SK-N-SH (cell line): Measurements from ENCODE around the gene NT5M. TPM values are rescaled to one million over a fixed set of nuclear protein-coding genes. Genes with fewer than 3 reads are reported as not detected.

Source experiments
- CTCF ChIA-PET: fragments of 300-600, 350-600 bp; formaldehyde crosslinking; extraction: SDS; loops from one replicate; lab custom pipeline; 2021; lab: Yijun Ruan, JAX
- POLR2A ChIA-PET: fragments of 350-600 bp; sonication (Branson Sonifier 250); formaldehyde crosslinking; extraction: SDS; loops from one replicate; lab custom pipeline; 2020; ENCODE audit warnings: antibody characterized with exemption, inconsistent platforms; lab: Yijun Ruan, JAX
- DNase-seq: peaks from one replicate; pipeline ENCODE4 v3.0.0; 2012
- H2AFZ ChIP-seq: fragments of 200-600 bp; sonication (generic); 2 replicates; pipeline ENCODE4 v1.8.1; 2016; ENCODE audit warnings: antibody characterized with exemption, mild to moderate bottlenecking, low read depth
- H3F3A ChIP-seq: fragments of 200-600 bp; sonication (generic); replicated peaks from 2 replicates; pipeline ENCODE3; 2016; ENCODE audit warnings: antibody characterized with exemption, mild to moderate bottlenecking; ENCODE audit not compliant: insufficient read depth
- H3K27ac ChIP-seq, 2 experiments: fragments of 200-500 bp in 1 of 2; fragments of 200-600 bp in 1 of 2; sonication (Bioruptor generic) in 1 of 2; sonication (generic), shearing (Covaris generic) in 1 of 2; 2 replicates each; pipeline versions ENCODE4 v1.5.1 to v1.6.1; 2014 to 2016; ENCODE audit warnings: low read depth in 2 of 2, inconsistent platforms in 1 of 2, low read length in 1 of 2, mild to moderate bottlenecking in 1 of 2, mixed read lengths in 1 of 2
- H3K27me3 ChIP-seq: fragments of 200-600 bp; sonication (generic), shearing (Covaris generic); 2 replicates; pipeline ENCODE4 v1.6.1; 2016; ENCODE audit warnings: mixed run types; ENCODE audit not compliant: insufficient read depth
- H3K36me3 ChIP-seq, 2 experiments: fragments of 200-500 bp in 1 of 2; fragments of 200-600 bp in 1 of 2; sonication (Bioruptor generic) in 1 of 2; sonication (generic) in 1 of 2; replicated peaks in 1 of 2; 2 replicates each; pipeline versions ENCODE3 to v1.5.1; 2014 to 2016; ENCODE audit warnings: low read length in 1 of 2, mild to moderate bottlenecking in 1 of 2; ENCODE audit not compliant: insufficient read depth in 2 of 2, control insufficient read depth in 1 of 2
- H3K4me1 ChIP-seq, 2 experiments: fragments of 200-500 bp in 1 of 2; fragments of 200-600 bp in 1 of 2; sonication (Bioruptor generic) in 1 of 2; sonication (generic), shearing (Covaris generic) in 1 of 2; 2 replicates each; pipeline versions ENCODE4 v1.5.1 to v1.6.1; 2014 to 2016; ENCODE audit warnings: low read depth in 1 of 2, low read length in 1 of 2, mixed run types in 1 of 2; ENCODE audit not compliant: insufficient read depth in 2 of 2, control insufficient read depth in 1 of 2
- H3K4me2 ChIP-seq: fragments of 200-600 bp; sonication (generic), shearing (Covaris generic); 2 replicates; pipeline ENCODE4 v1.6.1; 2017; ENCODE audit warnings: mixed run types
- H3K4me3 ChIP-seq, 2 experiments: fragments of 200-500 bp in 1 of 2; fragments of 200-600 bp in 1 of 2; sonication (Bioruptor generic) in 1 of 2; sonication (generic), shearing (Covaris generic) in 1 of 2; 2 replicates each; pipeline versions ENCODE4 v1.5.1 to v1.8.1; 2014 to 2016; ENCODE audit warnings: low read depth in 2 of 2, inconsistent platforms in 1 of 2, low read length in 1 of 2, mild to moderate bottlenecking in 1 of 2, mixed read lengths in 1 of 2, moderate library complexity in 1 of 2
- H3K79me2 ChIP-seq: fragments of 200-600 bp; sonication (generic); 2 replicates; pipeline ENCODE4 v1.8.1; 2017; ENCODE audit warnings: mild to moderate bottlenecking; ENCODE audit not compliant: insufficient read depth
- H3K9ac ChIP-seq: fragments of 200-600 bp; sonication (generic); 2 replicates; pipeline ENCODE4 v1.6.1; 2017; ENCODE audit warnings: mixed run types
- H3K9me2 ChIP-seq: fragments of 200-600 bp; sonication (generic); 2 replicates; pipeline ENCODE4 v1.6.1; 2017; ENCODE audit warnings: mixed run types
- H3K9me3 ChIP-seq: fragments of 200-600 bp; sonication (generic); 2 replicates; pipeline ENCODE4 v1.6.1; 2017; ENCODE audit warnings: mixed run types, mild to moderate bottlenecking, moderate library complexity
- H4K20me1 ChIP-seq: fragments of 200-600 bp; sonication (generic); 2 replicates; pipeline ENCODE4 v1.6.1; 2017; ENCODE audit warnings: mild to moderate bottlenecking, mixed run types; ENCODE audit not compliant: insufficient read depth
- EP300 ChIP-seq, 2 experiments: IDR thresholded peaks; 2 replicates each; pipeline versions ENCODE4 v1.4.0 to v1.6.1; 2012; ENCODE audit warnings: borderline replicate concordance in 1 of 2, low read depth in 1 of 2, low read length in 1 of 2
- FOSL2 ChIP-seq: IDR thresholded peaks from 2 replicates; pipeline ENCODE4 v1.4.0; 2012; ENCODE audit warnings: low read depth, mild to moderate bottlenecking, moderate library complexity, borderline replicate concordance
- GATA2 ChIP-seq: sonication (generic); formaldehyde crosslinking; IDR thresholded peaks from 2 replicates; pipeline ENCODE4 v1.5.0; 2020; ENCODE audit warnings: mild to moderate bottlenecking, missing genetic modification reagents
- IRF3 ChIP-seq: fragments of 150-350 bp; IDR thresholded peaks from 2 replicates; pipeline ENCODE4 v1.6.1; 2016; ENCODE audit warnings: mild to moderate bottlenecking, low read depth, low read length
- NFIC ChIP-seq: IDR thresholded peaks from 2 replicates; pipeline ENCODE4 v1.4.0; 2012; ENCODE audit warnings: borderline replicate concordance
- NRF1 ChIP-seq: IDR thresholded peaks from 2 replicates; pipeline ENCODE4 v1.6.1; 2012; ENCODE audit warnings: low read depth, mild to moderate bottlenecking, low read length
- RAD21 ChIP-seq: IDR thresholded peaks from 2 replicates; pipeline ENCODE4 v1.6.1; 2012; ENCODE audit warnings: mild to moderate bottlenecking, low read length
- REST ChIP-seq: IDR thresholded peaks from 2 replicates; pipeline ENCODE4 v1.6.1; 2012; ENCODE audit warnings: mild to moderate bottlenecking, low read depth, low read length, moderate library complexity
- RXRA ChIP-seq: IDR thresholded peaks from 2 replicates; pipeline ENCODE4 v1.4.0; 2012; ENCODE audit warnings: low read depth, mild to moderate bottlenecking, borderline replicate concordance
- SIN3A ChIP-seq: IDR thresholded peaks from 2 replicates; pipeline ENCODE4 v1.6.1; 2012; ENCODE audit warnings: low read depth, mild to moderate bottlenecking, low read length, moderate library complexity, borderline replicate concordance
- TEAD4 ChIP-seq: IDR thresholded peaks from 2 replicates; pipeline ENCODE4 v1.4.0; 2012; ENCODE audit warnings: mild to moderate bottlenecking, borderline replicate concordance; ENCODE audit not compliant: insufficient read depth
- USF1 ChIP-seq: IDR thresholded peaks from 2 replicates; pipeline ENCODE4 v1.4.0; 2012; ENCODE audit warnings: low read depth, borderline replicate concordance
- USF2 ChIP-seq: fragments of 150-350 bp; IDR thresholded peaks from 2 replicates; pipeline ENCODE4 v1.6.1; 2017; ENCODE audit warnings: antibody characterized with exemption, low read length, low read depth, borderline replicate concordance
- YY1 ChIP-seq: IDR thresholded peaks from 2 replicates; pipeline ENCODE4 v1.4.0; 2012; ENCODE audit warnings: low read depth, mild to moderate bottlenecking
- WGBS: methylation state at CpG from one replicate; pipeline ENCODE4 v1.1.6; 2017; ENCODE audit warnings: low lambda C conversion rate; 5-methylcytosine and 5-hydroxymethylcytosine counted together
- polyA plus RNA-seq, 3 experiments: library from polyadenylated mRNA; depleted of rRNA; stranded (reverse); fragments of >200 nt; gene quantifications; 2 replicates each; pipeline ENCODE4 v1.2.3, GENCODE V29; 2012
- TF ChIP-seq, protein P1 (sequence below): IDR thresholded peaks from 2 replicates; pipeline ENCODE4 v1.4.0; 2012; ENCODE audit warnings: low read depth, borderline replicate concordance
- TF ChIP-seq, protein P2 (sequence below): fragments of 200-600 bp; sonication (generic); IDR thresholded peaks from 2 replicates; pipeline ENCODE4 v1.6.1; 2017; ENCODE audit warnings: antibody characterized with exemption, mild to moderate bottlenecking, moderate library complexity

NT5M gene
- polyA plus RNA-seq, 1 of the 3 experiments (the other 2 are of a cell fraction), result 3.9 TPM

- no peaks in the 10 kb centered on the region for H3K27me3 ChIP-seq
- H3K9ac ChIP-seq, result no peak overlapping the region
- H3F3A ChIP-seq, result no peaks in the 10 kb centered on the region
- H3K9me3 ChIP-seq, result no peaks in the 10 kb centered on the region
- no peaks in the 10 kb centered on the region for H3K79me2 ChIP-seq
- H3K4me3 ChIP-seq, result no peak overlapping the region
- no peaks in the 10 kb centered on the region for H4K20me1 ChIP-seq
- no peaks in the 10 kb centered on the region for H3K36me3 ChIP-seq
- no peaks in the 10 kb centered on the region for H3K4me1 ChIP-seq
- POLR2A ChIA-PET, result interaction anchor here (1.6 kb wide), 1 partner anchor 9 kb away, joined by 9 read pairs; the partner anchor contains the start of gene COPS3
- TF ChIP-seq EP300 (IDR thresholded peaks at IDR 0.05; ENCODE audit: borderline replicate concordance in 1 of 2, low read depth in 1 of 2, low read length in 1 of 2), result no peak
- no peak for TF ChIP-seq USF1
- no peak for TF ChIP-seq RAD21
- no peak for TF ChIP-seq NRF1
- no peak for TF ChIP-seq RXRA
- no peak for TF ChIP-seq GATA2 (CRISPR knock-in tag)
- TF ChIP-seq, protein P1, sequence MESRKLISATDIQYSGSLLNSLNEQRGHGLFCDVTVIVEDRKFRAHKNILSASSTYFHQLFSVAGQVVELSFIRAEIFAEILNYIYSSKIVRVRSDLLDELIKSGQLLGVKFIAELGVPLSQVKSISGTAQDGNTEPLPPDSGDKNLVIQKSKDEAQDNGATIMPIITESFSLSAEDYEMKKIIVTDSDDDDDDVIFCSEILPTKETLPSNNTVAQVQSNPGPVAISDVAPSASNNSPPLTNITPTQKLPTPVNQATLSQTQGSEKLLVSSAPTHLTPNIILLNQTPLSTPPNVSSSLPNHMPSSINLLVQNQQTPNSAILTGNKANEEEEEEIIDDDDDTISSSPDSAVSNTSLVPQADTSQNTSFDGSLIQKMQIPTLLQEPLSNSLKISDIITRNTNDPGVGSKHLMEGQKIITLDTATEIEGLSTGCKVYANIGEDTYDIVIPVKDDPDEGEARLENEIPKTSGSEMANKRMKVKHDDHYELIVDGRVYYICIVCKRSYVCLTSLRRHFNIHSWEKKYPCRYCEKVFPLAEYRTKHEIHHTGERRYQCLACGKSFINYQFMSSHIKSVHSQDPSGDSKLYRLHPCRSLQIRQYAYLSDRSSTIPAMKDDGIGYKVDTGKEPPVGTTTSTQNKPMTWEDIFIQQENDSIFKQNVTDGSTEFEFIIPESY, result no peak
- TF ChIP-seq FOSL2, result no peak
- TF ChIP-seq NFIC, result no peak
- TF ChIP-seq YY1, result no peak
- TF ChIP-seq, protein P2, sequence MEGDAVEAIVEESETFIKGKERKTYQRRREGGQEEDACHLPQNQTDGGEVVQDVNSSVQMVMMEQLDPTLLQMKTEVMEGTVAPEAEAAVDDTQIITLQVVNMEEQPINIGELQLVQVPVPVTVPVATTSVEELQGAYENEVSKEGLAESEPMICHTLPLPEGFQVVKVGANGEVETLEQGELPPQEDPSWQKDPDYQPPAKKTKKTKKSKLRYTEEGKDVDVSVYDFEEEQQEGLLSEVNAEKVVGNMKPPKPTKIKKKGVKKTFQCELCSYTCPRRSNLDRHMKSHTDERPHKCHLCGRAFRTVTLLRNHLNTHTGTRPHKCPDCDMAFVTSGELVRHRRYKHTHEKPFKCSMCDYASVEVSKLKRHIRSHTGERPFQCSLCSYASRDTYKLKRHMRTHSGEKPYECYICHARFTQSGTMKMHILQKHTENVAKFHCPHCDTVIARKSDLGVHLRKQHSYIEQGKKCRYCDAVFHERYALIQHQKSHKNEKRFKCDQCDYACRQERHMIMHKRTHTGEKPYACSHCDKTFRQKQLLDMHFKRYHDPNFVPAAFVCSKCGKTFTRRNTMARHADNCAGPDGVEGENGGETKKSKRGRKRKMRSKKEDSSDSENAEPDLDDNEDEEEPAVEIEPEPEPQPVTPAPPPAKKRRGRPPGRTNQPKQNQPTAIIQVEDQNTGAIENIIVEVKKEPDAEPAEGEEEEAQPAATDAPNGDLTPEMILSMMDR, result no peak
- no peak for TF ChIP-seq REST
- no peak for TF ChIP-seq IRF3
- TF ChIP-seq TEAD4, result no peak
- no peak for TF ChIP-seq SIN3A
- no peak for TF ChIP-seq USF2
- no peak overlapping the region for H3K27ac ChIP-seq
- no peak for DNase-seq
- 74% methylated on average over 7 of the region's 7 CpGs for WGBS
- no peaks in the 10 kb centered on the region for H3K9me2 ChIP-seq
- CTCF ChIA-PET, result no interaction called here
- no peak overlapping the region for H2AFZ ChIP-seq
- no peak overlapping the region for H3K4me2 ChIP-seq
Measured at GRCh38 chr17:17289701-17290100, 13.5 kb upstream of the NT5M start.
